ENCODE measurements around the gene PRPF40B.
A peak's percentile ranks its signal among the peaks of the same experiment; 100 is the strongest.

The PRPF40B gene

DNA sequence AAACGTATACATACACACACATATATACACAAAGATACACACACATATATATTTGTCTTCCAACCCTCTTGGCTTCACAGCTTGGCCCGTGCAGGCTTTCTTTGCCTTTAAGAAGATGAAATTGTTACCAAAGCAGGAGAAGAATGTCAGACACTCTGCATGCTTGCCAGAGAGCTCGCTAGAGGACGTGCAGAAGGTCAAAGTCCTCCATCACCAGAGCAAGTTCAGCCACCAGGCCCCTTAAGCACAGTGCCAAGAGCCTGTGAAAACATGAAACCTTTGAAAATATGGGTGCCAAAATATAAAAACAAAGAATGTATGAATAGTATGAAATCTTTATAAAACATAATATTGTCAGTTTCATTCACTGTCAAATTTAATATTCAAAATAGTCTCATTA lies 40.5 kb upstream of the PRPF40B start:
- Histone ChIP-seq H3K4me3 (no peak overlapping the region), H3K27me3 (no peaks in the 10 kb centered on the region), H3K4me1 (peaks cover 0 to 30% (median 5%) of the 10 kb centered on the region in 4 donors), H3K36me3 (peaks cover 0 to 26% (median 0%) of the 10 kb centered on the region in 3 donors), H3K9me3 (no peaks in the 10 kb centered on the region), H3K27ac (peak overlapping the region in 1 of 2 donors; percentile 28)
- TF ChIP-seq CTCF (IDR thresholded peaks at IDR 0.05): no peak
- intact Hi-C loops (cut with DNase I; ENCODE audit: low total_unique reads): no loop called here
- DNase-seq: no peak

DNA sequence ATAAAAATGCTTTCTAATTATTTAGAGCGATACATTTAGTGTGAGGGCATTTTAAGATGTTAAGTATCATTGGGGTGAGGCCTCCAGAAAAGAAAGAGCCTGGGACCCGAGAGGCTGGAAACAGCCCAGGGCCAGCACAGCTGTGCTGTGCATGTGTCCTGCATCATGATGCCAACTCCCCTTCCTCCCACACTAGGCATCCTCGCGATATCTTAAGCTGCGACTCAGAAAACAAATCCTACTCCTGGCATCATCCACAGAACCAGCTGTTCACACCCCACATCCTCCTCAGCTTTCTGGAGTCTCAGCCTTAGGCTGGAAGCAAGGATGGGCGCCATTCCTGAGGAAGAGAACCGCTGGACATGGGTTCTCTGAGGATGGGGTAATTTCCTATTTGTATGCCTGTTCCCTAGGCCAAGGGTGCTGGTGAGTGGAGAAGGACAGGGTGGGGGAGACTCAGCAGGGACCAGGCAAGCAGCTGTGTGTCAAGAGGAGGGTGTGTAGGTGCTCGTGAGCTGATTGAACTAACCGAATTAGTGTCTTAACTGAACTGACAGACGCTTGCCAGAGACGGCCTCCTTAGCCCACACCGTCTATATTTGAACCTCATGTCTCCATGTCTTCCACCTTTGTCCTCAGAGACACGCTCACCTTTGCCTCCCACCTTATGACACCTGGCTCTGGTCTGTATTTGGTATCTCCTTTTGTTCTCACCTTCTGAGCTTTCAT lies 39.8 kb upstream of the PRPF40B start:
- no peak overlapping the region for H3K4me3 ChIP-seq
- intact Hi-C loops (cut with DNase I; ENCODE audit: low total_unique reads): no loop called here
- DNase-seq: no peak
- peak overlapping the region in 1 of 2 donors; percentile 28 for H3K27ac ChIP-seq
- H3K4me1 ChIP-seq: peaks cover 0 to 30% (median 5%) of the 10 kb centered on the region in 4 donors
- H3K27me3 ChIP-seq: no peaks in the 10 kb centered on the region
- no peak for TF ChIP-seq CTCF (IDR thresholded peaks at IDR 0.05)
- peaks cover 0 to 19% (median 0%) of the 10 kb centered on the region in 3 donors for H3K36me3 ChIP-seq
- no peaks in the 10 kb centered on the region for H3K9me3 ChIP-seq

GRCh38 chr12:49584591-49584990 lies 38.8 kb upstream of the PRPF40B start:
- DNase-seq: no peak
- Histone ChIP-seq H3K27ac (no peak overlapping the region), H3K27me3 (no peaks in the 10 kb centered on the region), H3K36me3 (peaks cover 0 to 18% (median 0%) of the 10 kb centered on the region in 3 donors), H3K4me1 (peaks cover 0 to 30% (median 5%) of the 10 kb centered on the region in 4 donors), H3K9me3 (no peaks in the 10 kb centered on the region), H3K4me3 (no peak overlapping the region)
- intact Hi-C loops (cut with DNase I; ENCODE audit: low total_unique reads): no loop called here
- TF ChIP-seq CTCF (IDR thresholded peaks at IDR 0.05): no peak

DNA sequence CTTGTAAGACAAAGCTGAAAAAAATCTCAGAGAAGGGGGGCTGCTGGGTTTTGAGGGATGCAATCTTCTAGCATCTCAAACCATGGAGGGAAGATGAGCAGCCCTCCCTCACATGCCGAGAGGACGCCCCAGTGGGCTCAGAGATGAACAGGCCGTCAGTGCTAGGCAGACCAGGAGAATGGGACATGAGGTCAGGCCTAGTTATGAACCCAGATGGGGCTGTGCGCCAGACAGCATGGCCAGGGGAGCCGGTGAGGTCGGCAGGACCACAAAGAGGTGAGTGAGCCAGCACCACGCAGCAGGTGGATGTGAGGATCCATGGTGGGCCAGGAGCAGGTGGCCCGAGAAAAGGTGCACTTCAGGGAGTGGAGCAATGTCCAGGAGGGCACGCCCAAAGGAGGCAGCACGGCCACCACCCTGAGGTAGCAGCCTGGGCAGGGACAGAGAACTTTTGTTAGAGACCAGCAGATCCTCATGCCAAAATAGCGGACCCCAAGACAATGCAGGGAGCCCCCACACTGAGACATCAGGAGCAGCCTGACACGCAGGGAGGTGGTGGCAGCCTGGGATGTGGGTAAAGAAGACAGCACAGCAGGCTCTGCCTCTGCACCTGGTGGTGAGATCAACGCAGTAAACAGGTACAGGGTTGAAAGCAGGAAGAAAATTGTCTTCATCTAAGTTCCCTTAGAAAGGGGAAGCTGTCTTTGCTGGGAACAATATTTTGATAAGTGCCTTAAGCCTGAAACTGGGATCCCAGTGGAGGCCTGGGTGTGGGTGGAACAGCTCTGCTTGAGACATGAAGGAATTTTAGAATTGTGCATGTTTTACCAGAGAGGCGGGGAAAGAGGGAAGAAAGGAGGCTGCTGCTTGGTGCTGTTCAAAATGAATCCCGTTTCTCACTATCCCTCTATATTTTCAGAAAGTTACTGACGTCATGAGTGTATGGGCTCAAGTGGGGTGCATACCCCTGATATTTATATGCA lies 37.6 kb upstream of the PRPF40B start:
- Histone ChIP-seq H3K4me3 (no peak overlapping the region), H3K4me1 (peaks cover 0 to 23% (median under 1%) of the 10 kb centered on the region in 4 donors), H3K36me3 (peaks cover 0 to 18% (median 0%) of the 10 kb centered on the region in 3 donors), H3K27ac (no peak overlapping the region), H3K9me3 (no peaks in the 10 kb centered on the region), H3K27me3 (no peaks in the 10 kb centered on the region)
- DNase-seq: no peak
- no peak for TF ChIP-seq CTCF (IDR thresholded peaks at IDR 0.05)
- intact Hi-C loops (cut with DNase I; ENCODE audit: low total_unique reads): no loop called here

DNA sequence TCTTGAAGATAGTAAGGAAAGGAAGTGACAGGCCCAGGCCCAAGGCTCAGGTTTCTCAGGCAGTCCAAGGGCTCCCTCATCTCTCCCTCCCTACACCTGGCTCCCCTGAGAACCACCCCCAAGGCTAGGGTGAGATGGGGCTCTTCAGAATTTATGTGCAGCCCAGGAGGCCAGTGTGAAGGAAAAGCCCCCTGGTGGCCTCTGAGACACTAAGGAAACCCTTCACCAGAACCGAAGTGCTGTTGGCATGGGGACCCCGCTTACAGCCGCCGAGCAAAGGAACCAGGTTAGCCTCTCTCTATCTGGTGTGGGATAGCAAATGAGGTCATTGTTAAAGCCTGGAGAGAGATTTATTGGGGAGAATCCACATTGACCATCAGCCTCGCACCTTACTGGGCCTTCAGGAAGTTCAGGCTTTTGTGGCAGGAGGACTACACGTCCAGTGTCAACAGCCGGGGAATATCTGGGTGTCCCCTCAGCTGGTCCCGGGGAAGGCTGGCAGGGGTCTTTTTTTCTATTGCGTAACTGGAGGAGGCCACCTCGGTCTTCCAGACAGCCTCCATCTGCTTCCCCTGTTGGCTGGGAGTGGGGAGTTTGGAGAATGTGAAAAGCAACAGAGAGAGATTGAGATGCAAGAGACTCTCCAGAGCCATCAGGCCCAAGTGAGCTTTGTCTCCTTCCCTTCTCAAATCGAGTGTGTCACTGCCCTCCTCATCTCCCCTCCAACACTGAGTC lies 36.0 kb upstream of the PRPF40B start:
- no peaks in the 10 kb centered on the region for H3K9me3 ChIP-seq
- peaks cover 0 to 18% (median 0%) of the 10 kb centered on the region in 3 donors for H3K36me3 ChIP-seq
- peaks cover 0 to 12% (median 0%) of the 10 kb centered on the region in 4 donors for H3K4me1 ChIP-seq
- no peak overlapping the region for H3K27ac ChIP-seq
- no peaks in the 10 kb centered on the region for H3K27me3 ChIP-seq
- intact Hi-C loops (cut with DNase I; ENCODE audit: low total_unique reads): no loop called here
- no peak for TF ChIP-seq CTCF (IDR thresholded peaks at IDR 0.05)
- H3K4me3 ChIP-seq: no peak overlapping the region
- no peak for DNase-seq
